ENCODE results near the gene RCOR2. TPM values are rescaled to one million over a fixed set of nuclear protein-coding genes. Genes with fewer than 3 reads are reported as not detected.

The RCOR2 gene
- total RNA-seq, 1 experiment from 2014 or later = 1.8 TPM

GRCh38 chr11:63951779-63952536 lies 35.0 kb upstream of the RCOR2 start:
- Histone ChIP-seq H3K27me3 (replicated peaks; ENCODE audit: control insufficient read depth, insufficient read depth, low read length) (no peaks in the 10 kb centered on the region), H3K36me3 (ENCODE audit: control insufficient read depth, insufficient read depth, low read length) (peaks cover 3% of the 10 kb centered on the region), H3K4me3 (ENCODE audit: low read depth, low read length) (no peak overlapping the region), H3K4me1 (no peaks in the 10 kb centered on the region), H3K9me3 (no peaks in the 10 kb centered on the region)
- Mint-ChIP-seq H3K27me3 (ENCODE audit: insufficient read depth, unreplicated experiment) (no peaks in the 10 kb centered on the region), H3K27ac (ENCODE audit: unreplicated experiment) (no peak overlapping the region), H3K4me1 (ENCODE audit: low read depth, unreplicated experiment) (peaks cover 6% of the 10 kb centered on the region), H3K36me3 (ENCODE audit: insufficient read depth, unreplicated experiment) (peaks cover 54% of the 10 kb centered on the region), H3K4me3 (ENCODE audit: unreplicated experiment) (no peak overlapping the region), H3K9me3 (ENCODE audit: unreplicated experiment) (no peaks in the 10 kb centered on the region)
- no peak for TF ChIP-seq CTCF (IDR thresholded peaks at IDR 0.05; ENCODE audit: insufficient read depth in 1 of 2, low read depth in 1 of 2, low read length in 1 of 2, severe bottlenecking in 1 of 2, unreplicated experiment in 1 of 2)
- DNase-seq = no peak
- ChIA-PET POLR2A (no interaction called here), CTCF (interaction anchor here (0.6 to 1.5 kb wide), 3 partner anchors 17 to 80 kb away, joined by 3 to 4 read pairs (median 3); no protein-coding TSS in a partner anchor)
- no TSS peak for BruUV-seq (replicated peaks)
- intact Hi-C loops (cut with micrococcal nuclease; ENCODE audit: unreplicated experiment) = no loop called here

- Mint-ChIP-seq H3K27ac (ENCODE audit: unreplicated experiment) (no peak overlapping the region), H3K9me3 (ENCODE audit: unreplicated experiment) (no peaks in the 10 kb centered on the region), H3K27me3 (ENCODE audit: insufficient read depth, unreplicated experiment) (no peaks in the 10 kb centered on the region), H3K36me3 (ENCODE audit: insufficient read depth, unreplicated experiment) (peaks cover 37% of the 10 kb centered on the region), H3K4me1 (ENCODE audit: low read depth, unreplicated experiment) (peaks cover 2% of the 10 kb centered on the region), H3K4me3 (ENCODE audit: unreplicated experiment) (no peak overlapping the region)
- intact Hi-C loops (cut with micrococcal nuclease; ENCODE audit: unreplicated experiment) = loop anchor here (1.0 to 5.0 kb wide), 3 partner anchors 38 to 177 kb away; partner anchors contain the start of gene ZFTA
- H3K4me1 ChIP-seq = peaks cover 4% of the 10 kb centered on the region; the same call in 1 of the 2 replicates
- H3K27me3 ChIP-seq (replicated peaks; ENCODE audit: control insufficient read depth, insufficient read depth, low read length) = no peaks in the 10 kb centered on the region
- ChIA-PET POLR2A (interaction anchor here (0.6 to 1.1 kb wide), 2 partner anchors 11 to 57 kb away, joined by 4 to 6 read pairs; no protein-coding TSS in a partner anchor), CTCF (interaction anchor here (0.6 to 1.9 kb wide), 25 partner anchors 11 to 326 kb away, joined by 3 to 67 read pairs (median 5); partner anchors contain the start of genes COX8A, MARK2 and RCOR2)
- DNase-seq = peak; percentile 66 to 78
- peaks cover 1% of the 10 kb centered on the region; the same call in 1 of the 2 replicates for H3K36me3 ChIP-seq (ENCODE audit: control insufficient read depth, insufficient read depth, low read length)
- TF ChIP-seq CTCF (IDR thresholded peaks at IDR 0.05; ENCODE audit: insufficient read depth in 1 of 2, low read depth in 1 of 2, low read length in 1 of 2, severe bottlenecking in 1 of 2, unreplicated experiment in 1 of 2) = peak; percentile 67 to 70
- no TSS peak for BruUV-seq (replicated peaks)
- H3K4me3 ChIP-seq (ENCODE audit: low read depth, low read length) = no peak overlapping the region
- no peaks in the 10 kb centered on the region for H3K9me3 ChIP-seq
Measured at GRCh38 chr11:63945477-63946163, 28.7 kb upstream of the RCOR2 start.

- no peak for DNase-seq
- BruUV-seq (replicated peaks) = no TSS peak
- POLR2A ChIA-PET = no interaction called here
Measured at GRCh38 chr11:63944987-63945386, 28.0 kb upstream of the RCOR2 start.

More at GRCh38 chr11:63944987-63945386, 28.0 kb upstream of the RCOR2 start:
- Histone ChIP-seq H3K4me3 (ENCODE audit: low read depth, low read length) (no peak overlapping the region), H3K27me3 (replicated peaks; ENCODE audit: control insufficient read depth, insufficient read depth, low read length) (no peaks in the 10 kb centered on the region), H3K36me3 (ENCODE audit: control insufficient read depth, insufficient read depth, low read length) (peaks cover 1% of the 10 kb centered on the region; the same call in 1 of the 2 replicates), H3K4me1 (peaks cover 4% of the 10 kb centered on the region; the same call in 1 of the 2 replicates), H3K9me3 (no peaks in the 10 kb centered on the region)
- intact Hi-C loops (cut with micrococcal nuclease; ENCODE audit: unreplicated experiment) = loop anchor here (1.0 to 5.0 kb wide), 3 partner anchors 38 to 176 kb away; partner anchors contain the start of gene ZFTA
- Mint-ChIP-seq H3K27me3 (ENCODE audit: insufficient read depth, unreplicated experiment) (no peaks in the 10 kb centered on the region), H3K36me3 (ENCODE audit: insufficient read depth, unreplicated experiment) (peaks cover 34% of the 10 kb centered on the region), H3K4me3 (ENCODE audit: unreplicated experiment) (no peak overlapping the region), H3K27ac (ENCODE audit: unreplicated experiment) (no peak overlapping the region), H3K4me1 (ENCODE audit: low read depth, unreplicated experiment) (no peaks in the 10 kb centered on the region), H3K9me3 (ENCODE audit: unreplicated experiment) (no peaks in the 10 kb centered on the region)
- no peak for TF ChIP-seq CTCF (IDR thresholded peaks at IDR 0.05; ENCODE audit: insufficient read depth in 1 of 2, low read depth in 1 of 2, low read length in 1 of 2, severe bottlenecking in 1 of 2, unreplicated experiment in 1 of 2)
- CTCF ChIA-PET = interaction anchor here (0.9 to 1.9 kb wide), 8 partner anchors 12 to 116 kb away, joined by 3 to 67 read pairs (median 6); partner anchors contain the start of genes COX8A and MARK2

Measured in Caco-2 (cell line).